GM12864 (cell line): ENCODE results near the gene TET2.

Source experiments
- DNase-seq: peaks from one replicate; pipeline ENCODE4 v3.0.0-alpha.2; 2011; ENCODE audit warnings: low read depth
- H3K4me3 ChIP-seq: 2 replicates; pipeline ENCODE4 v1.5.1; 2011; ENCODE audit warnings: mild to moderate bottlenecking, low read depth, low read length, control low read depth
- TF ChIP-seq, protein P1 (sequence below): IDR thresholded peaks from 2 replicates; pipeline ENCODE4 v1.5.1; 2011; ENCODE audit warnings: low read depth, mild to moderate bottlenecking, moderate library complexity, low read length, control low read depth, inconsistent platforms; ENCODE audit errors: missing control alignments

Gene TET2

DNA sequence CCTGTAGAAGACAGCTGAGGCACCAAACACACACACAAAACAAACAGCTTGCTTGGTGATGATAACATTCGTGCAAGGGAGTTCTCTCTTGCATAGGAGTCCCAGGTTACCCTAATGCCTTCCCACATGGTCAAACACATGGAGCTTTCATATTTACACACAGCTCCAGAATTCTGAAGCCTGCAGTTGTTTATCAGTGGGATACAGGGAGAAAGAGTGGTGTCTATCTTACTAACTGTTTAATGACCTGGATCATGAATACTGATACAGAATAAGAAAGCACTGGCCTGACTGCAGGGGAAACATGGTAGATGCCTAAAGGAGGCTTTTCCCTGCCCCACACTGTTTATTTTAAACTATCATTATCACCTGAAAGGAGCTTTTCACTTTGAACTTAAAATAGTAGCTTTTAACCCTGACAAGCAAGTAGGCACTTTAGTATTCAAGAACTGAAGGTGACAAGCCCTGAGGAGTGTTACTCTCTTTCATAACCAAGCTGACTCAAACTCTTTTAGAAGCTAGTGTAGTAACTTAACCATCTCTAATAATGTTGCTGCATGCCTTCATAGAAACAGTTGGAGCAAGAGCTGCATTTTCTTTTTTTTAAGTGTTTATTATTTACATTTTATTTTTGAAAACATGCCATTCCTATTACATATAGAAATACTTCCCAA lies 15.6 kb downstream of the TET2 start:
- TF ChIP-seq, protein P1, sequence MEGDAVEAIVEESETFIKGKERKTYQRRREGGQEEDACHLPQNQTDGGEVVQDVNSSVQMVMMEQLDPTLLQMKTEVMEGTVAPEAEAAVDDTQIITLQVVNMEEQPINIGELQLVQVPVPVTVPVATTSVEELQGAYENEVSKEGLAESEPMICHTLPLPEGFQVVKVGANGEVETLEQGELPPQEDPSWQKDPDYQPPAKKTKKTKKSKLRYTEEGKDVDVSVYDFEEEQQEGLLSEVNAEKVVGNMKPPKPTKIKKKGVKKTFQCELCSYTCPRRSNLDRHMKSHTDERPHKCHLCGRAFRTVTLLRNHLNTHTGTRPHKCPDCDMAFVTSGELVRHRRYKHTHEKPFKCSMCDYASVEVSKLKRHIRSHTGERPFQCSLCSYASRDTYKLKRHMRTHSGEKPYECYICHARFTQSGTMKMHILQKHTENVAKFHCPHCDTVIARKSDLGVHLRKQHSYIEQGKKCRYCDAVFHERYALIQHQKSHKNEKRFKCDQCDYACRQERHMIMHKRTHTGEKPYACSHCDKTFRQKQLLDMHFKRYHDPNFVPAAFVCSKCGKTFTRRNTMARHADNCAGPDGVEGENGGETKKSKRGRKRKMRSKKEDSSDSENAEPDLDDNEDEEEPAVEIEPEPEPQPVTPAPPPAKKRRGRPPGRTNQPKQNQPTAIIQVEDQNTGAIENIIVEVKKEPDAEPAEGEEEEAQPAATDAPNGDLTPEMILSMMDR = no peak
- DNase-seq = no peak

DNA sequence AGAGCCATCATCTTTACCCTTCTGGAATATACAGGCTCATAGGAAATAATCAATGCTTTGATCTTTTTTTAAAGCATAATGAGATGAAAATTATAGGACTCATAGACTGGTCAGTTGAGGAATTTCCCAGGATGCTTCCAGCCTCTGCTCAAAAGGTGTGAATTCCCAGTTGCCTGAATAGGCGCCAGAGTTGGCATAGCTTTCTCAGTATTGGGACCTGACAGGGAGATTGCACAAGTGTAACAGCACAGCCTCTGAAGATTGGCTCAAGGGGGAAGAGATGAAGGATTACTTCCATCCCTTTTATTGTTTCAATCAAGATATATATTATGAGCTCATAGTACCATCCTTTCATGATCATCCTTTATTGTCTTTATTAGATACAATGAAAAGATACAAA lies 17.9 kb downstream of the TET2 start:
- DNase-seq = no peak
- H3K4me3 ChIP-seq = no peak overlapping the region
- TF ChIP-seq, protein P1 = no peak

More for the DNA sequence above, 15.6 kb downstream of the TET2 start:
- H3K4me3 ChIP-seq = no peak overlapping the region

DNA sequence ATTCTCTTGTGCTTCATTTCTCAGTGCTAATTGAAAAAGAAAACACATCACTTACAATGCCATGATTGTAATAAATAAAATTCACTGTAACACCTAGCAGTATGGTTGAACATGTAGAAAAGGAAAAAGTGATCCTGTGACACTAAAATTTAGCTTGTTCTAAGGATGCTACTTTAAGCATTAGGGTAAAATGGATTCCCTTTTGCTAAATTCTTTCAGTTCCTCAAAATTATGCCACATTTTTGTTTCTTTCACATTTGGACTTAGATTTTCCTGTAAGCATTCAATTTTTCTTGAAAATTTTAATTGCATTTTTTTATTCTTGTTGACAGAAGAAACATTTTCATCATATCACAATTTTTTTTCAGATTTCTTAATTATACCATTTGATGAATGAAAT lies 19.4 kb downstream of the TET2 start:
- H3K4me3 ChIP-seq = no peak overlapping the region
- TF ChIP-seq, protein P1 = no peak
- DNase-seq = no peak

DNA sequence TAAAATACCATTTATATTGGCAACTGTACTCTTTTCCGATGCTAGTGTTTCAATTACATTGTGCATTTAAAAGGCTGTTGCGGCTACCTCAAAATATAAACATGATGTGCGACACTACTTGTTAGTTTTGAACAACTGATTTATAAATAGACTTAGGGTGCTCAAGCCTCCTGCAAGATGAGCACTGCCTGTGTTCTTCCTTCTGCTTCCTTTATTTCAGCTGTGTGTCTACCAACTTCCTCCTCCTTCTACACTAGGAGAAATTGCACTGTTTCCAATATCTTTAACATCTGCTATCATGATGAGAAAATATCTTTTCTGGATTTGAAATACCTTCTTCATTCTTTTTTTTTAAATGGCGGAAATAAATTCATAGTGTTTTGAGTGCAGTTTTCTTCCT lies 24.0 kb downstream of the TET2 start:
- H3K4me3 ChIP-seq = no peak overlapping the region
- no peak for DNase-seq
- TF ChIP-seq, protein P1 = no peak

DNA sequence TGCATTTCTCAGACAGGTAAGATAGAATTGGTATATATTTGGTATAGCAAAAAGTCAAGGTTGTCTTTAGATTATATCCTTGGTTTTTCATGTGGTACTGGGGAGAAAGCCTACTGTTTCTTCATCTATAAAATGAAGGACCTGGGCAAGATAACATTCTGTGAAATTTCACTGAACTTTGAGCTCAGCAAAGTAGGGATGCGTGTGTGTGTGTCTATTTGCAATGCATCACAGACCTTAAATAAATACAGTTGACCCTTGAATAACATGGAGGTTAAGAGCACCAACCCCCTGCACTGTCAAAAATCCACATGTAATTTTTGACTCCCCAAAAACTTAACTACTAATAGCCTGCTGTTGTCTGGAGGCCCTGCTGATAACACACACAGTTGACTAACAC lies 25.2 kb downstream of the TET2 start:
- DNase-seq = no peak
- no peak overlapping the region for H3K4me3 ChIP-seq
- TF ChIP-seq, protein P1 = no peak

DNA sequence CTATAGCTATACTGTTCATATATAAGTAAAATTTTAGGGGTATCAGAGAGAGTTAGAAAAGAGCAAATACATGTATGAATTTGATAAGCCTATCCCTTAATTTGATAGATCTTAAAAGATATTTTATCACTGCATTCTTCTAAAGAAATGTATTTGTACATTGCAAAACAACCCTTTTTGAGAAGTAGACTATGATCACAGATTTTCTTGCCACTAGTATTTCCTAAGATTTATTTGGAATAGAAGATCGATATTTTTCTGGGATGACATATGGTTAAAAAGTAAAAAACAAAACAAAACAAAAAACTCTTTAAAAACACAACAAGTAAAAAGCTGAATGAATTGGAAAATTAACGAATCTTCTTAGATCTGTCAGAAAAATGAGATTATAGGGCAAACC lies 27.4 kb downstream of the TET2 start:
- H3K4me3 ChIP-seq = no peak overlapping the region
- DNase-seq = no peak
- TF ChIP-seq, protein P1 = no peak

DNA sequence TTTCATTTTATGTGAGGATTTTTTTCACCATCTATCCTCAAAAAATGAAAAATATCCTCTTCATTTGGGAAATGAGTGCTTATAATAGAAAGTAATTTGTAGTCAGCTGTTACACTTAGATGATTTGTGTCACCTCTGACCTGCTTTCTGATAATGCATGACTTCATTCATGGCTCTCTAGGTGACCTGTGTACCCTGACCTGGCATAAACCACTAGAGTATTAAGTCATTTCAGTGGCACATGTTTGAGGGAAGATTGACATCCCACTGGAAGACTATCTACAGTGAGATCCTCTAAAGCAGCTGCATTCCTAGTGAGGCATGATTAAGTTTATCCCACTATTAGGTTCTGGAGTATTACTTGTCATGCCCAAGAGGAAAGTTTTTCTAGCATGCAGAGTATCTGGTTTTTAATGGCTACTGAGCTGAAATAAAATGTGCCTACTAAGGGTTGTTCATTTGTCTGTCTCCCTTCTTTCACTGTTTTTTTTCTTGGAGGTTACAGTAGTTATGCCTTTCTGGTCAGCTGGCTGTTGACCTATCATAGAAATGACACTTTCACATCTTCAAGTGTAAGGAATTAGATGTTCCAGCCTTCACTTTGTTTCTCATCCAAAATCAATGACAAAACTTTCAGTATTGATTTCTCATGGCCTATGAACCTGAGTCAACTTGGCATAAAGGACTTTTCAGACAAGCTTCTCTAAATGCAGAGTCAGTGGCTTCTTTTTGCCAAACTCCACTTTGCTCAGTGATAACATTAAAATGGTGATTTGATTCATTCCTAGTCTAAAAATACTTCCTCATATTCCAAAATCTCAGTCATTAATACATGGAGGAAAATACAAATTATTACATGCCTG lies 33.1 kb downstream of the TET2 start:
- H3K4me3 ChIP-seq = no peak overlapping the region
- DNase-seq = no peak
- TF ChIP-seq, protein P1 = no peak
